ENCODE measurements around the gene MGAT1. TPM values are rescaled to one million over a fixed set of nuclear protein-coding genes. Genes with fewer than 3 reads are reported as not detected.

Gene MGAT1
- polyA plus RNA-seq, 1 donor from 2014 or later: 31.8 TPM

GRCh38 chr5:180810210-180810958 is 7.8 kb upstream of the MGAT1 start:
- peak; percentile 84 for TF ChIP-seq MXI1 (conservative IDR thresholded peaks at IDR 0.05; ENCODE audit: poor library complexity, severe bottlenecking)
- TF ChIP-seq RAD21 (conservative IDR thresholded peaks at IDR 0.05): peak; percentile 28
- TF ChIP-seq EZH2 (IDR thresholded peaks at IDR 0.05; ENCODE audit: borderline replicate concordance, insufficient read depth, low read length, poor library complexity, severe bottlenecking): no peak
- peak; percentile 76 for TF ChIP-seq REST (IDR thresholded peaks at IDR 0.05; ENCODE audit: borderline replicate concordance)
- peak; percentile 92 for TF ChIP-seq POLR2AphosphoS5 (IDR thresholded peaks at IDR 0.05)
- TF ChIP-seq CTCF (IDR thresholded peaks at IDR 0.05; ENCODE audit: poor library complexity, severe bottlenecking): no peak
- peak; percentile 81 for TF ChIP-seq EP300 (conservative IDR thresholded peaks at IDR 0.05; ENCODE audit: poor library complexity, severe bottlenecking)
- TF ChIP-seq TAF1 (IDR thresholded peaks at IDR 0.05; ENCODE audit: low read depth): peak; percentile 58
- Histone ChIP-seq H3K36me3 (ENCODE audit: insufficient read depth, low read length) (no peaks in the 10 kb centered on the region), H4K20me1 (ENCODE audit: insufficient read depth) (no peaks in the 10 kb centered on the region), H3F3A (ENCODE audit: insufficient read depth, low read length, poor library complexity, severe bottlenecking) (no peaks in the 10 kb centered on the region), H3K79me2 (replicated peaks; ENCODE audit: insufficient read depth, low read length) (peaks cover 22% of the 10 kb centered on the region), H2AFZ (ENCODE audit: low read depth, low read length) (peak overlapping the region; percentile 96), H3K4me3 (ENCODE audit: low read length) (peak overlapping the region; percentile 93), H3K27ac (ENCODE audit: low read length) (peak overlapping the region; percentile 99), H3K9me3 (ENCODE audit: low read length) (no peaks in the 10 kb centered on the region), H3K4me2 (ENCODE audit: low read length) (peak overlapping the region; percentile 89), H3K27me3 (ENCODE audit: insufficient read depth, low read depth, low read length) (no peaks in the 10 kb centered on the region), H3K9ac (ENCODE audit: low read length) (peak overlapping the region; percentile 99), H3K9me2 (ENCODE audit: insufficient read depth, low read length) (no peaks in the 10 kb centered on the region)

GRCh38 chr5:180809403-180810209 is 7.0 kb upstream of the MGAT1 start:
- Histone ChIP-seq H3K4me3 (ENCODE audit: low read length) (peak overlapping the region; percentile 93), H3K27ac (ENCODE audit: low read length) (peak overlapping the region; percentile 99), H3K9me3 (ENCODE audit: low read length) (no peaks in the 10 kb centered on the region), H4K20me1 (ENCODE audit: insufficient read depth) (no peaks in the 10 kb centered on the region), H3F3A (ENCODE audit: insufficient read depth, low read length, poor library complexity, severe bottlenecking) (no peaks in the 10 kb centered on the region), H3K4me2 (ENCODE audit: low read length) (peak overlapping the region; percentile 85), H2AFZ (ENCODE audit: low read depth, low read length) (peak overlapping the region; percentile 94), H3K9me2 (ENCODE audit: insufficient read depth, low read length) (no peaks in the 10 kb centered on the region), H3K79me2 (replicated peaks; ENCODE audit: insufficient read depth, low read length) (peaks cover 22% of the 10 kb centered on the region), H3K9ac (ENCODE audit: low read length) (peak overlapping the region; percentile 99), H3K36me3 (ENCODE audit: insufficient read depth, low read length) (no peaks in the 10 kb centered on the region), H3K27me3 (ENCODE audit: insufficient read depth, low read depth, low read length) (no peaks in the 10 kb centered on the region)
- TF ChIP-seq CTCF (IDR thresholded peaks at IDR 0.05; ENCODE audit: poor library complexity, severe bottlenecking): no peak
- TF ChIP-seq POLR2AphosphoS5 (IDR thresholded peaks at IDR 0.05): peak; percentile 5
- no peak for TF ChIP-seq EZH2 (IDR thresholded peaks at IDR 0.05; ENCODE audit: borderline replicate concordance, insufficient read depth, low read length, poor library complexity, severe bottlenecking)
- no peak for TF ChIP-seq EP300 (conservative IDR thresholded peaks at IDR 0.05; ENCODE audit: poor library complexity, severe bottlenecking)
- peak; percentile 26 for TF ChIP-seq TAF1 (IDR thresholded peaks at IDR 0.05; ENCODE audit: low read depth)
- TF ChIP-seq MXI1 (conservative IDR thresholded peaks at IDR 0.05; ENCODE audit: poor library complexity, severe bottlenecking): no peak
- no peak for TF ChIP-seq RAD21 (conservative IDR thresholded peaks at IDR 0.05)
- TF ChIP-seq SMC3 (conservative IDR thresholded peaks at IDR 0.05; ENCODE audit: poor library complexity): no peak
- peak; percentile 23 for TF ChIP-seq REST (IDR thresholded peaks at IDR 0.05; ENCODE audit: borderline replicate concordance)
